ENCODE results near the gene TRAFD1. TPM values are rescaled to one million over a fixed set of nuclear protein-coding genes. Genes with fewer than 3 reads are reported as not detected.

The TRAFD1 gene
- total RNA-seq, 1 donor from 2014 or later, result 9.3 TPM

GRCh38 chr12:112159146-112159541 is 33.8 kb downstream of the TRAFD1 start:
- Histone ChIP-seq H3K27me3 (no peaks in the 10 kb centered on the region), H3K27ac (no peak overlapping the region), H3K4me1 (no peaks in the 10 kb centered on the region), H3K9me3 (peaks cover 5 to 17% of the 10 kb centered on the region in 2 donors), H3K36me3 (peaks cover 57 to 80% of the 10 kb centered on the region in 2 donors), H3K4me3 (no peak overlapping the region)
- DNase-seq (ENCODE audit: low spot score in 2 of 2), result peak in 1 of 2 donors; percentile 37
- intact Hi-C loops (cut with DNase I), result no loop called here
- no peak for TF ChIP-seq CTCF (IDR thresholded peaks at IDR 0.05)

- no peak for TF ChIP-seq CTCF (IDR thresholded peaks at IDR 0.05)
- no peaks in the 10 kb centered on the region for H3K27me3 ChIP-seq
- H3K4me3 ChIP-seq, result no peak overlapping the region
- H3K36me3 ChIP-seq, result peaks cover 60 to 75% of the 10 kb centered on the region in 2 donors
- peaks cover 5 to 17% of the 10 kb centered on the region in 2 donors for H3K9me3 ChIP-seq
- DNase-seq (ENCODE audit: low spot score in 2 of 2), result peak in 1 of 2 donors; percentile 16
- no peaks in the 10 kb centered on the region for H3K4me1 ChIP-seq
- H3K27ac ChIP-seq, result no peak overlapping the region
- intact Hi-C loops (cut with DNase I), result no loop called here
Measured at GRCh38 chr12:112160611-112161010, 35.3 kb downstream of the TRAFD1 start.

- Histone ChIP-seq H3K27me3 (no peaks in the 10 kb centered on the region), H3K4me1 (no peaks in the 10 kb centered on the region), H3K4me3 (no peak overlapping the region), H3K9me3 (peaks cover 5 to 14% of the 10 kb centered on the region in 2 donors), H3K27ac (no peak overlapping the region), H3K36me3 (peaks cover 60 to 78% of the 10 kb centered on the region in 2 donors)
- TF ChIP-seq CTCF (IDR thresholded peaks at IDR 0.05), result no peak
- intact Hi-C loops (cut with DNase I), result no loop called here
- no peak for DNase-seq (ENCODE audit: low spot score in 2 of 2)
Measured at GRCh38 chr12:112161711-112162110, 36.4 kb downstream of the TRAFD1 start.

GRCh38 chr12:112162241-112162790 is 37.0 kb downstream of the TRAFD1 start:
- H3K27ac ChIP-seq, result no peak overlapping the region
- no peaks in the 10 kb centered on the region for H3K4me1 ChIP-seq
- peaks cover 60 to 78% of the 10 kb centered on the region in 2 donors for H3K36me3 ChIP-seq
- no peaks in the 10 kb centered on the region for H3K27me3 ChIP-seq
- no peak for TF ChIP-seq CTCF (IDR thresholded peaks at IDR 0.05)
- peaks cover 5 to 9% of the 10 kb centered on the region in 2 donors for H3K9me3 ChIP-seq
- intact Hi-C loops (cut with DNase I), result no loop called here
- peak in 1 of 2 donors; percentile 56 for DNase-seq (ENCODE audit: low spot score in 2 of 2)
- no peak overlapping the region for H3K4me3 ChIP-seq

- peaks cover 59 to 73% of the 10 kb centered on the region in 2 donors for H3K36me3 ChIP-seq
- H3K4me1 ChIP-seq, result no peaks in the 10 kb centered on the region
- H3K27ac ChIP-seq, result no peak overlapping the region
- no peak overlapping the region for H3K4me3 ChIP-seq
- H3K9me3 ChIP-seq, result peaks cover 5 to 7% of the 10 kb centered on the region in 2 donors
- peak in 1 of 2 donors; percentile 47 for DNase-seq (ENCODE audit: low spot score in 2 of 2)
- TF ChIP-seq CTCF (IDR thresholded peaks at IDR 0.05), result no peak
- intact Hi-C loops (cut with DNase I), result no loop called here
- no peaks in the 10 kb centered on the region for H3K27me3 ChIP-seq
Measured at GRCh38 chr12:112163056-112163455, 37.7 kb downstream of the TRAFD1 start.
